HUES6 (cell line): ENCODE results near the gene INSRR.

Experiments
- H3K27ac ChIP-seq: 2 replicates; pipeline ENCODE4 v1.7.0; 2013; ENCODE audit warnings: low read depth, mild to moderate bottlenecking, low read length, inconsistent platforms
- H3K27me3 ChIP-seq: 2 replicates; pipeline ENCODE4 v1.6.1; 2013; ENCODE audit warnings: low read length; ENCODE audit not compliant: control insufficient read depth, insufficient read depth
- H3K36me3 ChIP-seq: 2 replicates; pipeline ENCODE4 v1.6.1; 2013; ENCODE audit warnings: low read length; ENCODE audit not compliant: control insufficient read depth, insufficient read depth
- H3K4me1 ChIP-seq: 2 replicates; pipeline ENCODE4 v1.6.1; 2013; ENCODE audit warnings: low read length; ENCODE audit not compliant: control insufficient read depth, insufficient read depth
- H3K4me3 ChIP-seq: 2 replicates; pipeline ENCODE4 v1.5.1; 2013; ENCODE audit warnings: low read depth, low read length
- H3K9ac ChIP-seq: one replicate; pipeline ENCODE4 v1.6.1; 2013; ENCODE audit warnings: mild to moderate bottlenecking, low read length
- H3K9me3 ChIP-seq: 2 replicates; pipeline ENCODE4 v1.6.1; 2013; ENCODE audit warnings: low read depth, low read length; ENCODE audit not compliant: control insufficient read depth, insufficient read depth

INSRR gene

GRCh38 chr1:156801409-156802121 is 57.4 kb downstream of the INSRR start:
- no peak overlapping the region for H3K9ac ChIP-seq
- no peaks in the 10 kb centered on the region for H3K9me3 ChIP-seq
- H3K27ac ChIP-seq = no peak overlapping the region
- no peaks in the 10 kb centered on the region for H3K27me3 ChIP-seq
- peaks cover 51% of the 10 kb centered on the region for H3K36me3 ChIP-seq
- no peak overlapping the region for H3K4me3 ChIP-seq
- H3K4me1 ChIP-seq = no peaks in the 10 kb centered on the region; the same call in 1 of the 2 replicates

DNA sequence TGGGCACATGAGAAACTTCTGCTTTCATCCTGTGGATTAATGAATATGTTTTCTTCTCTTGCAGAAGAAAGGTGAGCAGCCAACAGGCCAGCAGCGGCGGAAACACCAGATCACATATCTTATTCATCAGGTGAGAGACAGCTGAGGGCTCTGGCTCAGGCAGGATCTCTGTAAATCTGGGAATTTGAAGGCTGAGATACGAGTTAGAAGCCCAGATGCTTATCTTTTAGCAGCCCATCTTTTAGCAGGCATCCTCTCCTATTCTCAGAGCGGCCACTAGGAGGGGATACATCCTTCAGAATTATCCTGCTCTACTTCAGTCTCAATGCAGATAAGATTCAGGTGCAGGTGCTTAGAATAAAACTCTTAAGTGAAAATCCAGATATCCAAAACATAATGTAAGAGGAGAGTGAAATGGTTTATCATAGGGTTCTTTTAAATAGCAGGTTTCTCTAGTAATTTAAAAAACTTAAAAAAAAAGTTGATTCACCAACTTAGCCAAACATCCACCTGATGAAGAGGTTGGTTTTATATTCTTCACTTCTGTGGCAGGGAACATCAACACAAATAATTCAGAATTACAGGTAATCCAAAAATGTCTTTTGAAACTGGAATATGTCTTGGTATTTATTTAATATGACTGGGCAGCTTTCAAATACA is 61.6 kb downstream of the INSRR start:
- Histone ChIP-seq H3K4me3 (no peak overlapping the region), H3K9ac (no peak overlapping the region), H3K27me3 (no peaks in the 10 kb centered on the region), H3K9me3 (no peaks in the 10 kb centered on the region), H3K27ac (no peak overlapping the region), H3K36me3 (peaks cover 91% of the 10 kb centered on the region), H3K4me1 (no peaks in the 10 kb centered on the region)

- Histone ChIP-seq H3K9ac (no peak overlapping the region), H3K9me3 (no peaks in the 10 kb centered on the region), H3K27me3 (no peaks in the 10 kb centered on the region), H3K4me3 (no peak overlapping the region), H3K36me3 (peaks cover 95% of the 10 kb centered on the region), H3K27ac (no peak overlapping the region), H3K4me1 (no peaks in the 10 kb centered on the region)
These were observed 62.4 kb downstream of the INSRR start for GRCh38 chr1:156796340-156797097.

- Histone ChIP-seq H3K9ac (no peak overlapping the region), H3K4me1 (no peaks in the 10 kb centered on the region), H3K4me3 (no peak overlapping the region), H3K27ac (no peak overlapping the region), H3K27me3 (no peaks in the 10 kb centered on the region), H3K36me3 (peaks cover 96% of the 10 kb centered on the region), H3K9me3 (no peaks in the 10 kb centered on the region)
These were observed 63.1 kb downstream of the INSRR start for GRCh38 chr1:156795787-156796186.

GRCh38 chr1:156795374-156795733 is 63.6 kb downstream of the INSRR start:
- peaks cover 93% of the 10 kb centered on the region for H3K36me3 ChIP-seq
- no peak overlapping the region for H3K4me3 ChIP-seq
- no peak overlapping the region for H3K27ac ChIP-seq
- H3K4me1 ChIP-seq = no peaks in the 10 kb centered on the region
- no peak overlapping the region for H3K9ac ChIP-seq
- H3K9me3 ChIP-seq = no peaks in the 10 kb centered on the region
- no peaks in the 10 kb centered on the region for H3K27me3 ChIP-seq

GRCh38 chr1:156794506-156795373 is 64.2 kb downstream of the INSRR start:
- H3K4me1 ChIP-seq = no peaks in the 10 kb centered on the region
- H3K9ac ChIP-seq = no peak overlapping the region
- H3K4me3 ChIP-seq = no peak overlapping the region
- H3K27ac ChIP-seq = no peak overlapping the region
- H3K9me3 ChIP-seq = no peaks in the 10 kb centered on the region
- H3K36me3 ChIP-seq = peaks cover 89% of the 10 kb centered on the region
- no peaks in the 10 kb centered on the region for H3K27me3 ChIP-seq
